Panc1 (cell line): Measurements from ENCODE around the gene TMEM97. TPM values are rescaled to one million over a fixed set of nuclear protein-coding genes. Genes with fewer than 3 reads are reported as not detected.

ENCODE experiments used
- ATAC-seq: fragments of 200-7000 bp; cut with Tn5 transposase; 2 replicates; pipeline ENCODE4 v1.9.1; 2020; ENCODE audit warnings: mild to moderate bottlenecking, moderate library complexity
- BruUV-seq: library from RNA; stranded (reverse); fragments of 400-500 nt; replicated peaks from 2 replicates; lab custom pipeline; 2021; lab: Mats Ljungman, UMichigan
- CTCF ChIA-PET: fragments of 300-600 bp; sonication (Branson Sonifier 250); formaldehyde crosslinking; loops from one replicate; lab custom pipeline; 2022; ENCODE audit warnings: antibody characterized with exemption; lab: Charles Lee
- POLR2A ChIA-PET: fragments of 300-600 bp; sonication (Branson Sonifier 250); formaldehyde crosslinking; loops from one replicate; lab custom pipeline; 2022; ENCODE audit warnings: antibody characterized with exemption; lab: Charles Lee
- DNase-seq: peaks from one replicate; pipeline ENCODE4 v3.0.0-alpha.2; 2010; ENCODE audit warnings: low read depth, low spot score
- H3K27ac ChIP-seq: 2 replicates; pipeline ENCODE4 v1.5.1; 2011; ENCODE audit warnings: mild to moderate bottlenecking, low read length, inconsistent platforms
- H3K27me3 ChIP-seq: fragments of 200-500 bp; sonication (Bioruptor generic); 2 replicates; pipeline ENCODE4 v1.6.0; 2014; ENCODE audit warnings: low read length, inconsistent platforms; ENCODE audit not compliant: control insufficient read depth, insufficient read depth
- H3K36me3 ChIP-seq: fragments of 200-500 bp; sonication (Bioruptor generic); 2 replicates; pipeline ENCODE4 v1.5.1; 2014; ENCODE audit warnings: inconsistent platforms, mild to moderate bottlenecking, low read length, moderate library complexity; ENCODE audit not compliant: control insufficient read depth, insufficient read depth
- H3K4me1 ChIP-seq: 2 replicates; pipeline ENCODE4 v1.5.1; 2011; ENCODE audit warnings: inconsistent platforms, mild to moderate bottlenecking, low read length, moderate library complexity; ENCODE audit not compliant: control insufficient read depth, insufficient read depth
- H3K4me3 ChIP-seq, 2 experiments: 2 replicates each; pipeline ENCODE4 v1.5.1; 2011 to 2012; ENCODE audit warnings: low read depth in 2 of 2, low read length in 2 of 2, mild to moderate bottlenecking in 2 of 2, inconsistent platforms in 1 of 2, moderate library complexity in 1 of 2
- H3K9me3 ChIP-seq: fragments of 200-500 bp; sonication (Bioruptor generic); 2 replicates; pipeline ENCODE4 v1.5.1; 2014; ENCODE audit warnings: low read depth, mild to moderate bottlenecking, inconsistent platforms, low read length, moderate library complexity; ENCODE audit not compliant: control insufficient read depth, insufficient read depth
- POLR2AphosphoS5 ChIP-seq: IDR thresholded peaks from 2 replicates; pipeline ENCODE4 v1.6.1; 2012; ENCODE audit warnings: mild to moderate bottlenecking, low read depth, low read length, moderate library complexity
- SIN3A ChIP-seq: IDR thresholded peaks from 2 replicates; pipeline ENCODE4 v1.6.1; 2012; ENCODE audit warnings: low read depth, mild to moderate bottlenecking, low read length, moderate library complexity, borderline replicate concordance; ENCODE audit not compliant: insufficient read depth
- TCF7L2 ChIP-seq: IDR thresholded peaks from 2 replicates; pipeline ENCODE4 v1.6.1; 2011; ENCODE audit warnings: mild to moderate bottlenecking, low read depth, low read length, inconsistent platforms
- in situ Hi-C: cut with HindIII; loops from 2 replicates; pipeline ENCODE4 v1.10.0; 2016; ENCODE audit warnings: low sequenced_read_pairs, low pct_unique_long_range_greater_than_20kb
- intact Hi-C: fragments of 100-400 bp; cut with micrococcal nuclease; formaldehyde crosslinking; loops from one replicate; pipeline ENCODE4 v1.10.0; 2022; ENCODE audit not compliant: unreplicated experiment
- total RNA-seq: library from RNA; stranded (reverse); gene quantifications from one replicate; pipeline ENCODE4 v1.2.1, GENCODE V29; 2021; ENCODE audit not compliant: unreplicated experiment
- TF ChIP-seq, protein P1 (sequence below), 2 experiments: IDR thresholded peaks; 2 replicates each; pipeline ENCODE4 v1.6.1; 2011 to 2012; ENCODE audit warnings: low read depth in 2 of 2, control low read depth in 1 of 2, low read length in 1 of 2, mild to moderate bottlenecking in 1 of 2, moderate library complexity in 1 of 2; ENCODE audit not compliant: insufficient read depth in 1 of 2
- TF ChIP-seq, protein P2 (sequence below): fragments of 450-650 bp; IDR thresholded peaks from 2 replicates; pipeline ENCODE4 v1.5.1; 2017; ENCODE audit warnings: mild to moderate bottlenecking

The TMEM97 gene
- total RNA-seq, 1 experiment from 2014 or later, result 78.7 TPM

DNA sequence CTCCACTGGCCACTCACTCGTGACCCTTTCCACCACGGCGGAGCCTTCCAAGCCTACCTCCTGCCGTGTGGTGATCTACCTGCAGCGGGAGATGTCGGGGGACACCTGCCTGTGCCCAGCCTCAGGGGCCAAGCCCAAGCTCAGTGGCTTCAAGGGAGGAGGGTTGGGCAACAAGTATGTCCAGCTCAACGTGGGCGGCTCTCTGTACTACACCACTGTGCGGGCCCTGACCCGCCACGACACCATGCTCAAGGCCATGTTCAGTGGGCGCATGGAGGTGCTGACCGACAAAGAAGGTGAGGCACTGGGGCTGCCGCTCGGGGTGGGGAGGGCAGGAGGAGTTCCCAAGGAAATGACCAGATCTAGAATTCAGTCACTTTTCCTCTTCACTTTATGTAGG, 20.4 kb downstream of the TMEM97 start:
- no peaks in the 10 kb centered on the region for H3K9me3 ChIP-seq
- ChIA-PET CTCF (no interaction called here), POLR2A (interaction anchor here (0.7 kb wide), 1 partner anchor 642 kb away, joined by 3 read pairs; no protein-coding TSS in a partner anchor)
- DNase-seq (no peak), ATAC-seq (no peak)
- in situ Hi-C loops, result no loop called here
- TF ChIP-seq, protein P1, sequence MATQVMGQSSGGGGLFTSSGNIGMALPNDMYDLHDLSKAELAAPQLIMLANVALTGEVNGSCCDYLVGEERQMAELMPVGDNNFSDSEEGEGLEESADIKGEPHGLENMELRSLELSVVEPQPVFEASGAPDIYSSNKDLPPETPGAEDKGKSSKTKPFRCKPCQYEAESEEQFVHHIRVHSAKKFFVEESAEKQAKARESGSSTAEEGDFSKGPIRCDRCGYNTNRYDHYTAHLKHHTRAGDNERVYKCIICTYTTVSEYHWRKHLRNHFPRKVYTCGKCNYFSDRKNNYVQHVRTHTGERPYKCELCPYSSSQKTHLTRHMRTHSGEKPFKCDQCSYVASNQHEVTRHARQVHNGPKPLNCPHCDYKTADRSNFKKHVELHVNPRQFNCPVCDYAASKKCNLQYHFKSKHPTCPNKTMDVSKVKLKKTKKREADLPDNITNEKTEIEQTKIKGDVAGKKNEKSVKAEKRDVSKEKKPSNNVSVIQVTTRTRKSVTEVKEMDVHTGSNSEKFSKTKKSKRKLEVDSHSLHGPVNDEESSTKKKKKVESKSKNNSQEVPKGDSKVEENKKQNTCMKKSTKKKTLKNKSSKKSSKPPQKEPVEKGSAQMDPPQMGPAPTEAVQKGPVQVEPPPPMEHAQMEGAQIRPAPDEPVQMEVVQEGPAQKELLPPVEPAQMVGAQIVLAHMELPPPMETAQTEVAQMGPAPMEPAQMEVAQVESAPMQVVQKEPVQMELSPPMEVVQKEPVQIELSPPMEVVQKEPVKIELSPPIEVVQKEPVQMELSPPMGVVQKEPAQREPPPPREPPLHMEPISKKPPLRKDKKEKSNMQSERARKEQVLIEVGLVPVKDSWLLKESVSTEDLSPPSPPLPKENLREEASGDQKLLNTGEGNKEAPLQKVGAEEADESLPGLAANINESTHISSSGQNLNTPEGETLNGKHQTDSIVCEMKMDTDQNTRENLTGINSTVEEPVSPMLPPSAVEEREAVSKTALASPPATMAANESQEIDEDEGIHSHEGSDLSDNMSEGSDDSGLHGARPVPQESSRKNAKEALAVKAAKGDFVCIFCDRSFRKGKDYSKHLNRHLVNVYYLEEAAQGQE (IDR thresholded peaks at IDR 0.05; ENCODE audit: insufficient read depth in 1 of 2, low read depth in 2 of 2, low read length in 1 of 2), result no peak
- no peak for TF ChIP-seq SIN3A
- TF ChIP-seq TCF7L2, result no peak
- TF ChIP-seq, protein P2, sequence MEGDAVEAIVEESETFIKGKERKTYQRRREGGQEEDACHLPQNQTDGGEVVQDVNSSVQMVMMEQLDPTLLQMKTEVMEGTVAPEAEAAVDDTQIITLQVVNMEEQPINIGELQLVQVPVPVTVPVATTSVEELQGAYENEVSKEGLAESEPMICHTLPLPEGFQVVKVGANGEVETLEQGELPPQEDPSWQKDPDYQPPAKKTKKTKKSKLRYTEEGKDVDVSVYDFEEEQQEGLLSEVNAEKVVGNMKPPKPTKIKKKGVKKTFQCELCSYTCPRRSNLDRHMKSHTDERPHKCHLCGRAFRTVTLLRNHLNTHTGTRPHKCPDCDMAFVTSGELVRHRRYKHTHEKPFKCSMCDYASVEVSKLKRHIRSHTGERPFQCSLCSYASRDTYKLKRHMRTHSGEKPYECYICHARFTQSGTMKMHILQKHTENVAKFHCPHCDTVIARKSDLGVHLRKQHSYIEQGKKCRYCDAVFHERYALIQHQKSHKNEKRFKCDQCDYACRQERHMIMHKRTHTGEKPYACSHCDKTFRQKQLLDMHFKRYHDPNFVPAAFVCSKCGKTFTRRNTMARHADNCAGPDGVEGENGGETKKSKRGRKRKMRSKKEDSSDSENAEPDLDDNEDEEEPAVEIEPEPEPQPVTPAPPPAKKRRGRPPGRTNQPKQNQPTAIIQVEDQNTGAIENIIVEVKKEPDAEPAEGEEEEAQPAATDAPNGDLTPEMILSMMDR, result no peak
- TF ChIP-seq POLR2AphosphoS5, result no peak
- H3K27me3 ChIP-seq, result no peaks in the 10 kb centered on the region
- no peaks in the 10 kb centered on the region; the same call in 1 of the 2 replicates for H3K36me3 ChIP-seq
- no TSS peak for BruUV-seq
- H3K4me3 ChIP-seq, result no peak overlapping the region
- peaks cover 20% of the 10 kb centered on the region for H3K4me1 ChIP-seq
- H3K27ac ChIP-seq, result no peak overlapping the region
- intact Hi-C loops, result no loop called here

DNA sequence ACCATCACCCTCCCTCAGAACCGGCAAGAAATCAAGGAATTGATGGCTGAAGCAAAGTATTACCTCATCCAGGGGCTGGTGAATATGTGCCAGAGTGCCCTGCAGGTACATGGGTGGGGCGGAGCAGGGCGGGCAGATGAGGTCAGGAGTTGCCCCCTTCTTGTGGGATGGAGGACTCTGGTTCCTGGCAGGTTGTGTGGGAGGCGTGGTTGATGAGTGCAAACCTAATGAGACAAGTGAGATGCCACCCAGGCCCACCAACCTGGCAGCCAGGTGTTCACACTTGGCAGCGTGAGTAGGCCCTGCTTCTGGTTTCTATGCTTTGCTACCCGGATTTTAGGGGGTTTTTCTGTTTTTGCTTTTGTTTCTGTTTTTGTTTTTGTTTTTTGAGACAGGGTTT, 21.4 kb downstream of the TMEM97 start:
- in situ Hi-C loops (no loop called here), intact Hi-C loops (no loop called here)
- POLR2A ChIA-PET, result interaction anchor here (0.7 kb wide), 1 partner anchor 641 kb away, joined by 3 read pairs; no protein-coding TSS in a partner anchor
- no peak for DNase-seq
- Histone ChIP-seq H3K27me3 (no peaks in the 10 kb centered on the region), H3K27ac (no peak overlapping the region), H3K4me1 (peaks cover 16% of the 10 kb centered on the region), H3K9me3 (no peaks in the 10 kb centered on the region), H3K36me3 (no peaks in the 10 kb centered on the region; the same call in 1 of the 2 replicates), H3K4me3 (no peak overlapping the region)
- TF ChIP-seq SIN3A (no peak), TCF7L2 (no peak), POLR2AphosphoS5 (no peak)
- TF ChIP-seq, protein P2, result no peak
- TF ChIP-seq, protein P1 (IDR thresholded peaks at IDR 0.05; ENCODE audit: insufficient read depth in 1 of 2, low read depth in 2 of 2, low read length in 1 of 2), result no peak
- ATAC-seq, result no peak
- CTCF ChIA-PET, result no interaction called here
- BruUV-seq, result no TSS peak
